ENCODE measurements around the gene ARHGAP44. TPM values are rescaled to one million over a fixed set of nuclear protein-coding genes. Genes with fewer than 3 reads are reported as not detected.

ARHGAP44 gene
- polyA plus RNA-seq, 1 donor from 2014 or later, result 5.9 TPM

DNA sequence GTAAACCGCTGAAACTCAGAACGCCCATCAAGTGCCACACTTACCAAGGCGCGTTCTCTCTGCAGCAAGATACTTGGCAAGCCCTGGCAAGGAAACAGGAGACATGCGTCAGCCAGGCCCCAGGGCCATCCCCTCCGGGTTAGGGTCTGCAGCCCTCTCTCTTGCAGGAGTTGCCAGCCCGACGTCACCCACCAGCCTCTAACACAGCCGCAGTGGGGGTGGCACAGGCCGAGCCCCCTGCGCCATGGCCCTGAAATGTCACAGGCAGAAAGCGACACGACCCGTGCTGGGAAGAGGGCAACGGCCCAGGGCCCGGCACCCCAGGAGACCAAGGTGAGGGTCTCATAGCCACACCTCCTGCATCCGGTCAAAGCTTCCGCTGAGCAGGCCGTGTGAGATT lies 206.6 kb downstream of the ARHGAP44 start:
- no peak overlapping the region for H3K27ac ChIP-seq (ENCODE audit: low read length)

DNA sequence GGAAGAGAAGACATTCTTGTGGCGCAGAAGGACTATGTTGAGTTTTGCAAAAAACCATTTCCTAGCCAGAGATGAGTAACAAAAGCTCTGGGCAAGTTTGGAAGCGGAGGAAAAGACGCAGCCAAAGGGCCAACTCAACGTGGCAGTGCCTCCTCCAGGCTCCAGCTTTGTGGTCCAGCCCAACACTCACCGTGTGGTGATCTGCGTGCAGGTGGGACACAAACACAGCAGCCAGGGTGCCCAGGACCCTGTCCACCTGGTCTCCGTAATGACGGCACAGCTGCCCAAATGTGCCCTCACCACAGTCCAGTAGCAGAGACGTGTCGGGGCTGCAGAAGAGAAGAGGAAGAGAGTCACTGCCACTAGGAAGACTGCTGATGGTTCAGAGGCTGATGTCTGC lies 207.1 kb downstream of the ARHGAP44 start:
- no peaks in the 10 kb centered on the region for H3K9me3 ChIP-seq (ENCODE audit: low read length)
- no peaks in the 10 kb centered on the region for H3K9me2 ChIP-seq (ENCODE audit: insufficient read depth, low read length)
- H3K36me3 ChIP-seq (ENCODE audit: insufficient read depth, low read length), result peaks cover 5% of the 10 kb centered on the region
- no peak overlapping the region for H2AFZ ChIP-seq (ENCODE audit: low read depth, low read length)
- H3K27ac ChIP-seq (ENCODE audit: low read length), result no peak overlapping the region
- no peak overlapping the region for H3K9ac ChIP-seq (ENCODE audit: low read length)
- TF ChIP-seq MXI1 (conservative IDR thresholded peaks at IDR 0.05; ENCODE audit: poor library complexity, severe bottlenecking) (no peak), SMC3 (conservative IDR thresholded peaks at IDR 0.05; ENCODE audit: poor library complexity) (no peak), EP300 (conservative IDR thresholded peaks at IDR 0.05; ENCODE audit: poor library complexity, severe bottlenecking) (no peak), RAD21 (conservative IDR thresholded peaks at IDR 0.05) (no peak), EZH2 (IDR thresholded peaks at IDR 0.05; ENCODE audit: borderline replicate concordance, insufficient read depth, low read length, poor library complexity, severe bottlenecking) (no peak), POLR2AphosphoS5 (IDR thresholded peaks at IDR 0.05) (no peak)
- H3K79me2 ChIP-seq (replicated peaks; ENCODE audit: insufficient read depth, low read length), result no peaks in the 10 kb centered on the region
- no peak overlapping the region for H3K4me3 ChIP-seq (ENCODE audit: low read length)
- H3F3A ChIP-seq (ENCODE audit: insufficient read depth, low read length, poor library complexity, severe bottlenecking), result no peaks in the 10 kb centered on the region
- H3K27me3 ChIP-seq (ENCODE audit: insufficient read depth, low read depth, low read length), result no peaks in the 10 kb centered on the region
- no peak overlapping the region for H3K4me2 ChIP-seq (ENCODE audit: low read length)
- H4K20me1 ChIP-seq (ENCODE audit: insufficient read depth), result no peaks in the 10 kb centered on the region

More for the DNA sequence above, 206.6 kb downstream of the ARHGAP44 start:
- H3K9ac ChIP-seq (ENCODE audit: low read length), result no peak overlapping the region
- no peaks in the 10 kb centered on the region for H4K20me1 ChIP-seq (ENCODE audit: insufficient read depth)
- peaks cover 5% of the 10 kb centered on the region for H3K36me3 ChIP-seq (ENCODE audit: insufficient read depth, low read length)
- TF ChIP-seq, protein P1, sequence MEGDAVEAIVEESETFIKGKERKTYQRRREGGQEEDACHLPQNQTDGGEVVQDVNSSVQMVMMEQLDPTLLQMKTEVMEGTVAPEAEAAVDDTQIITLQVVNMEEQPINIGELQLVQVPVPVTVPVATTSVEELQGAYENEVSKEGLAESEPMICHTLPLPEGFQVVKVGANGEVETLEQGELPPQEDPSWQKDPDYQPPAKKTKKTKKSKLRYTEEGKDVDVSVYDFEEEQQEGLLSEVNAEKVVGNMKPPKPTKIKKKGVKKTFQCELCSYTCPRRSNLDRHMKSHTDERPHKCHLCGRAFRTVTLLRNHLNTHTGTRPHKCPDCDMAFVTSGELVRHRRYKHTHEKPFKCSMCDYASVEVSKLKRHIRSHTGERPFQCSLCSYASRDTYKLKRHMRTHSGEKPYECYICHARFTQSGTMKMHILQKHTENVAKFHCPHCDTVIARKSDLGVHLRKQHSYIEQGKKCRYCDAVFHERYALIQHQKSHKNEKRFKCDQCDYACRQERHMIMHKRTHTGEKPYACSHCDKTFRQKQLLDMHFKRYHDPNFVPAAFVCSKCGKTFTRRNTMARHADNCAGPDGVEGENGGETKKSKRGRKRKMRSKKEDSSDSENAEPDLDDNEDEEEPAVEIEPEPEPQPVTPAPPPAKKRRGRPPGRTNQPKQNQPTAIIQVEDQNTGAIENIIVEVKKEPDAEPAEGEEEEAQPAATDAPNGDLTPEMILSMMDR (IDR thresholded peaks at IDR 0.05; ENCODE audit: poor library complexity, severe bottlenecking), result no peak
- TF ChIP-seq EZH2 (IDR thresholded peaks at IDR 0.05; ENCODE audit: borderline replicate concordance, insufficient read depth, low read length, poor library complexity, severe bottlenecking) (no peak), TAF1 (IDR thresholded peaks at IDR 0.05; ENCODE audit: low read depth) (no peak), POLR2AphosphoS5 (IDR thresholded peaks at IDR 0.05) (no peak), SMC3 (conservative IDR thresholded peaks at IDR 0.05; ENCODE audit: poor library complexity) (no peak), MXI1 (conservative IDR thresholded peaks at IDR 0.05; ENCODE audit: poor library complexity, severe bottlenecking) (no peak), EP300 (conservative IDR thresholded peaks at IDR 0.05; ENCODE audit: poor library complexity, severe bottlenecking) (no peak), RAD21 (conservative IDR thresholded peaks at IDR 0.05) (no peak)
- TF ChIP-seq, protein P2, sequence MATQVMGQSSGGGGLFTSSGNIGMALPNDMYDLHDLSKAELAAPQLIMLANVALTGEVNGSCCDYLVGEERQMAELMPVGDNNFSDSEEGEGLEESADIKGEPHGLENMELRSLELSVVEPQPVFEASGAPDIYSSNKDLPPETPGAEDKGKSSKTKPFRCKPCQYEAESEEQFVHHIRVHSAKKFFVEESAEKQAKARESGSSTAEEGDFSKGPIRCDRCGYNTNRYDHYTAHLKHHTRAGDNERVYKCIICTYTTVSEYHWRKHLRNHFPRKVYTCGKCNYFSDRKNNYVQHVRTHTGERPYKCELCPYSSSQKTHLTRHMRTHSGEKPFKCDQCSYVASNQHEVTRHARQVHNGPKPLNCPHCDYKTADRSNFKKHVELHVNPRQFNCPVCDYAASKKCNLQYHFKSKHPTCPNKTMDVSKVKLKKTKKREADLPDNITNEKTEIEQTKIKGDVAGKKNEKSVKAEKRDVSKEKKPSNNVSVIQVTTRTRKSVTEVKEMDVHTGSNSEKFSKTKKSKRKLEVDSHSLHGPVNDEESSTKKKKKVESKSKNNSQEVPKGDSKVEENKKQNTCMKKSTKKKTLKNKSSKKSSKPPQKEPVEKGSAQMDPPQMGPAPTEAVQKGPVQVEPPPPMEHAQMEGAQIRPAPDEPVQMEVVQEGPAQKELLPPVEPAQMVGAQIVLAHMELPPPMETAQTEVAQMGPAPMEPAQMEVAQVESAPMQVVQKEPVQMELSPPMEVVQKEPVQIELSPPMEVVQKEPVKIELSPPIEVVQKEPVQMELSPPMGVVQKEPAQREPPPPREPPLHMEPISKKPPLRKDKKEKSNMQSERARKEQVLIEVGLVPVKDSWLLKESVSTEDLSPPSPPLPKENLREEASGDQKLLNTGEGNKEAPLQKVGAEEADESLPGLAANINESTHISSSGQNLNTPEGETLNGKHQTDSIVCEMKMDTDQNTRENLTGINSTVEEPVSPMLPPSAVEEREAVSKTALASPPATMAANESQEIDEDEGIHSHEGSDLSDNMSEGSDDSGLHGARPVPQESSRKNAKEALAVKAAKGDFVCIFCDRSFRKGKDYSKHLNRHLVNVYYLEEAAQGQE (IDR thresholded peaks at IDR 0.05; ENCODE audit: borderline replicate concordance), result no peak
- no peaks in the 10 kb centered on the region for H3K9me2 ChIP-seq (ENCODE audit: insufficient read depth, low read length)
- no peak overlapping the region for H2AFZ ChIP-seq (ENCODE audit: low read depth, low read length)
- H3K4me3 ChIP-seq (ENCODE audit: low read length), result no peak overlapping the region
- no peak overlapping the region for H3K4me2 ChIP-seq (ENCODE audit: low read length)
- H3F3A ChIP-seq (ENCODE audit: insufficient read depth, low read length, poor library complexity, severe bottlenecking), result no peaks in the 10 kb centered on the region
- no peaks in the 10 kb centered on the region for H3K9me3 ChIP-seq (ENCODE audit: low read length)
- H3K79me2 ChIP-seq (replicated peaks; ENCODE audit: insufficient read depth, low read length), result no peaks in the 10 kb centered on the region
- no peaks in the 10 kb centered on the region for H3K27me3 ChIP-seq (ENCODE audit: insufficient read depth, low read depth, low read length)
